Measurements from ENCODE around the gene IRX4.

The IRX4 gene

DNA sequence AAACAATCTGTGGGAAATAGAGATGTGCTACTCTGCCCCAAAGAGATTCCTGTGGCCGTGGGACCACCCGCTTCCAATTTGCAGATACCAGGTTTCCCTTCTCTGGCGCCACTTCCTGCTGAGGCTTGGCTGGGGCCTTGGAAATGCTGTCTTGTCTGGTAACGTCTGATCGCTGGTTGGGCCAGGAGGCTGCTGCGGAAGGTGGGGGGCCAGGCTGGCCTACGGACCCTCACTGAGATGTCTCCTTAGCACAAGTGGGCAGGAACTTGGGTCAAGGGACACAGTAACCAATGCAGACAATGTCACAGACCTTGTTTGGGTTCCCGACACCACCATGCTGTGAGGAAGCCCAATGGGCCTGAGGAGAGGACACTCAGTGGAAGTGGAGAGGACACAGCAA, 31.7 kb upstream of the IRX4 start:
- in situ Hi-C loops (cut with MboI; ENCODE audit: low sequenced_read_pairs): no loop called here

DNA sequence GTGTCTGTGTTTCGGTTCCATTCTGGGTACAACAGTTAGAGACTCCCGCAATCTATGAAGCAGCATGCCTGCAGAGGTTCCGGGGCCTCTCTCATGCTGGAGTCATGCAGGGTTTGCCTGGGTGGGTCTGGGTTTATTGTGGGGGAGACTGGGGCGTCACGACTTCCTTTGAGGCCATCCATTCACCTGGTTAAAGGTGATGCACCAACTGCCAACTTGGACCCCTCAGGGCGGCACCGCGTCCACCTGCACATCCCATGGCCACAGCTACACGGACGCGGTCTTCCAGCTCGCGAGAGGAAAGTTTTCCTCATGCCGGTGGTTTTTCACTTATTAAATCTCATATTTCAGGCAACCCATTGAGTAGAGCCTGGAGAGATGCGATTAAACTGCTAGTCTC, 30.9 kb upstream of the IRX4 start:
- in situ Hi-C loops (cut with MboI; ENCODE audit: low sequenced_read_pairs): no loop called here

DNA sequence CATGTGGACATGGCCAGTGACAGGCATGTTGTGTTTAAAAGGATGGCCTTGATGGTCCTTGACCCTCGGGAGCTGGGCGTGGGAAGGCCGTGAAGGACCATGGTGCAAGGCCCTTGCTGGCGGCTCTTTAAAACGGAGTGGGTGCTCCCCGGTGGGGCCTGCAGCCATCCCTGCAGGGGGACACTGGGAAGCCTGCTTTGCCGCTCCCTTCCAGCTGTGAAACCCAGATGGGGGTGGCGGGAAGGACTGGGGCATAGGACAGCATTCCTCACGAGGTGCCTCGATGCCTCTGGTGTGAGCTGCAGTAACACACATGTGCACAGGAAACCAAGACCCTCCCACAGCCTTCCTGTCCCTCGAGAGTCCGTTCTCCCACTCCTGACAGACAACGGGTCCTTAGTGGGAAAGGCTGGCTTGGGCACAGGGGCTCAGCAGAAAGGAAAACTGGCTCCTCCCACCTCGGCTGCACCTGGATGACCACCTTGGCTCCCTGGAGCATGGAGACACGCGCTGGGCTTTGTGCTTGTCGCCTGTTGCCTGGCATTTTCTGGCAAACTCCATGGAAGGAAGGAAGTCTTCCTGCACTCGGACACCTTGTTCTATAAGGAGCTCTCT, 30.3 kb upstream of the IRX4 start:
- in situ Hi-C loops (cut with MboI; ENCODE audit: low sequenced_read_pairs): no loop called here

DNA sequence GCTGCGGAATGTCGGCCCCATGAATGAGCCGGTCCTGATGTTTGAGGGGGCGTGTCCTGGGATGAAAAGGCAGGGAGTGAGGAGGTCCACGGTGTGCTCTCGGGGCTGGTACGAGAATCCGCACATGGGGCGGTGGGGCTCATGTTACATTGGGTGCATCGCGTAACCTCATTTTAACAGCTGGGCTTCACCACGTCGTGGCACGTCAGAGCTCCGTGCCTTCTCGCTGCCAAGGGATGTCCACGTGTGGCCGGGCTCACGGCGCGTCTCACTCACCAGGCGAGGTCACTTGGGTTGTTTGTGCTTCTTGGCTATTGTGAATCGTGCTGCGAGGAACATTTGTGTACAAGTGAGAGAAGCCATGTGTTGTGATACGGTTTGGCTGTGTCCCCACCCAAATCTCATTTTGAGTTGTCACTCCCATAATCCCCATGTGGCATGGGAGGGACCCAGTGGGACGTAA, 29.1 kb upstream of the IRX4 start:
- in situ Hi-C loops (cut with MboI; ENCODE audit: low sequenced_read_pairs): no loop called here

DNA sequence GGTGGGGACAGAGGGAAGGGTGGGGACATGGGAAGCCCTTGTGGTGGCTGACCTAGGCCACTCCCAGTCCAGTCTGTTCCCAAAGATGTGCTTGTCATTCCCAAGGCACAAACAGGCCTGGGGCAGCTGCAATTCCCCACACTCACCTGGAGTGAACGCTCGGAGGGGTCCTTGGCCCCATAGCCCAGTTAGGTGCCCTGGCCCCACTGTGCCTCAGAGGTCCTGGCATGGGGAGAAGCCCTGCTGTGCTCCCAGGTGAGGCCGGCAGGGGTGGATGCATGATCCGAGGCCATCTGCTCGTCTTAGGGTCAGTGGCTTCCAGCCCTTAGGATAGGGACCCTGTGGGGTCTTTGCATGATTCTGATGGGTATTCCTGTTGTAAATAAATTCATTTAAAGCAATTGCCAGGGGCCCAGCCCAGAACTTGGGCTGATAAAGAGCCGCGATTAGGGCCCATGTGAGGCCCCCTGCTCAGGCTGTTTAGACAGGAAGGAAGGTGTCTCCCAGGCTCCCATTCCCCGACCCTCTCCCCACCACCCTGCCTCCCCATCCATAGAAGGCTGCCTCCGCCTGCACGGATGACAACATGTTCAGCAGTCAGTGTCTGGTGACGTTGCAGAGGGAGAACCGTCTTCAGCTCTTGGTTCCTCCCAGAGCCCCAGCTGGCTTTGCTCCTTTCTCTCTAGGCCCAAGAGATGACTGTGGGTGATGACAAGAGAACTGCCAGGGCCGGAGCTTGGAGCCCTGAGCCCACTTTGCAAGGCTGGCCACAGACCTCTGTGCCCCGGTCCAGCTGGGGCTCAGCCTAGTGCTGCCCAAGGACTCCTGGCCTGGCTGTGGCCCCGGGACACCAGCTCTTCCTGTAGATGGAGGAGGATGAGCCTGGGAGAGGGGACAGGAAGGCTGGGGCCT, 28.4 kb upstream of the IRX4 start:
- in situ Hi-C loops (cut with MboI; ENCODE audit: low sequenced_read_pairs): no loop called here

DNA sequence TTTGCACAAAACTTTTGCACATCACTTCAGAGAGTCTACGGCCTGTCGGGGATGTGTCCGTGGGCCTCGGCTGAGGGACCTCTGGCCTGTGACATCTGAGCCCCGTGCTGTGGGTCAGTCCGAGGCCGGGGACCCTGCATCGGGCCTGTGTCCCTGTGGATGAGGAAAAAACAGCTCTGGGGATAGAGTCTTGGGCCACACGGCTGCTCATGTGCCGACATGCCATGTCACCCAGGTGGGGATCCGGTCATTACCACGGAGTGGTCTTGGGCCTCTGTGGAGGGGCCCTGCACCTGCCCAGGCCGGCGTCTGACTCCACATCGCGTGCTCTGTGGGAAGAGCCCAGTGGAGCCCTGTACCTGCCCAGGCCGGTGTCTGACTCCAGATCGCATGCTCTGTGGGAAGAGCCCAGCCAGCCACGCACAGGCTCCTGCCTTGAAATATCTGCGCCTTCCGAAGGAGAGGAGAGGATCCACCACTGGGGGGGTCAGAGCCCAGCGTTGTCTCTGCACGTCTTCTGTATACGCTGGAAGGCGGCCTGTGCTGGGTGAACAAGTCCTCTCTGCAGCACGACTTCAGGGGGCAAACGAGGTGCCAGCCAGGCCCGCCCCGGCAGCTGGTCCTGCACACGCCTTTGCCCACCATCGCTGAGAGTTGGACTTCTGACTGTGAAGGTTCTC, 27.5 kb upstream of the IRX4 start:
- in situ Hi-C loops (cut with MboI; ENCODE audit: low sequenced_read_pairs): no loop called here

DNA sequence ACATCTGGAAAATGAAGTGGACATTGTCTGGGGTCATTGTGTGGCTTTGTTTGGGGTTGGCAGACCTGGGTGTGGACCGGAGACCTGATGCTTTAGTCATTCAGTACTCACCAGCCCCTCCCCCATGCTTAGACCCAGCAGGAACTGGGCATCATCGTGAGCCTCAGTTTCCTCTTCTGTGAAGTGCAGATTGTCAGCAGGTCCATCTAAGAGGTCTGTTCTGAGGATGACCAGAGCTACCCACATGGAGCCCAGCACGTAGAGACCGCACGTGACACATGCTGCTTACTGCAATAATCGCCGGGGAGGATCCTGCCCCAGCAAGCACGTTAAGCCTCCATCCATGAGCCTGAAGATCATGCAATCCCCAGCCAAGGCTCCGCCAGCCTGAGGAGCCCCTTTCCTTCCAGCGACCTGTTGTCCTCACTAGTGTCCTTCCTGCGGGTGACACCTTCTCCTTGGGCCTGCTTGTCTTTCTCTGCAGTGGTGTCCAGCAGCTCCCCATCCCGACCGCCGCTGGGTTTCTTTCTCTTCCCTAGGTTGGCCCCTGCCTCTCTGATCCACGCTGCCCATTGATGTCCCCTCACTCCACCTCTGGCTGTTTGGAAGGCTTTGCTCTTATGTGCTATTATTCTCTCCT, 26.7 kb upstream of the IRX4 start:
- in situ Hi-C loops (cut with MboI; ENCODE audit: low sequenced_read_pairs): no loop called here

DNA sequence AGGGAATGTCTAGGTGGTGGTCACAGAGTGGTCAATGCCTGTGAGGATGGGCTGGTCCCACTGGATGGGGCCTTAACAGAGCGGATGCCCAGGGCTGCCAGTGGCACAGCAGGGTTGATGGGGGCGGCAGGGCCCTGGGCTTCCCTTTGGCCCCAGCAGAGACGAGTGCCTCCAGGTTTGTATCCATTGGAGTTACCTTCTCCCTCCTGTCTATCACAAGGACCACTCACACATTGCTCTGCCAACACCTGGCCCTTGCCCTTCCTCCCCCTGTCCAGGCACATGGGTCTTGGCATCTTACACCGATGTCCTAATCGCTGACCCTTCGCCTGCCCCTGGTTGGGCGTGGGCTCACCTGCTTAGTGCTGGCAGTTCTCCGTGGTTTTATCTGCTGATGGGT, 26.2 kb upstream of the IRX4 start:
- in situ Hi-C loops (cut with MboI; ENCODE audit: low sequenced_read_pairs): no loop called here

DNA sequence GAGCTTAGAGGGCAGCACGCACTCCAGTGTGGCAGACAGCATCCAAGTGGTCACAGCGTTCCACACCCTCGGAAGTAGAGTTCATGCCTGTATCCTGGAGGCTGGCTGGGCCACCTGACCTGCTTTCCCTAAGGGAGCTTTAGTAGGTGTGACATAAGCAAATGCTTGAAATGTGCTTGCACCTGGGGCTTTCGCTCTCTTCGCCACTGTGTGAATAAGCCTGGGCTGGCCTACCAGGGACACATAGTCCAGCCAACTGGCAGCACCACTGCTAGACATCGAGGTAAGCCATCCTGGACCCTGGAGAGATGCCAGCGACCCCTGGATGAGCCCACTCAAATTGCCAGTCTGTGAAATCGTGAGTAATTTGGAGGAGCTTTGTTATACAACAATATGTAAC, 24.9 kb upstream of the IRX4 start:
- in situ Hi-C loops (cut with MboI; ENCODE audit: low sequenced_read_pairs): no loop called here

DNA sequence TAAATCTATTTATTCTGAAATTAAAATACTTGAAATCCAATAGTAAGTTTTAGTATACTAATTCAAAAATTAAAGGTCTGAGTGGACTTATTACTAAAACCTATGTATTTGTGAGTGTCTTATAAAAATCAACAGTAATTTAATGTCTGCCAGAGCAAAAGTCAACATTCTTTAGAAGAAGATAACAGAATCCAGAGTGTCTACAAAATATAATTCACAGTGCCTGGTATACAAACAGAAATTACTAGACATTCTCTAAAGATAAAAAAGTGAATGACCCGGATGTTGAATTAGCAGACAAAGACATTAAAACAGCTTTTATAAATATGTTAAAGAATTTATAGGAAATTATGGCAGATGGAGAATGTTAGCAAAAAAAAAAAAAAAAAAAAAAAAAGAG, 22.4 kb upstream of the IRX4 start:
- in situ Hi-C loops (cut with MboI; ENCODE audit: low sequenced_read_pairs): no loop called here

DNA sequence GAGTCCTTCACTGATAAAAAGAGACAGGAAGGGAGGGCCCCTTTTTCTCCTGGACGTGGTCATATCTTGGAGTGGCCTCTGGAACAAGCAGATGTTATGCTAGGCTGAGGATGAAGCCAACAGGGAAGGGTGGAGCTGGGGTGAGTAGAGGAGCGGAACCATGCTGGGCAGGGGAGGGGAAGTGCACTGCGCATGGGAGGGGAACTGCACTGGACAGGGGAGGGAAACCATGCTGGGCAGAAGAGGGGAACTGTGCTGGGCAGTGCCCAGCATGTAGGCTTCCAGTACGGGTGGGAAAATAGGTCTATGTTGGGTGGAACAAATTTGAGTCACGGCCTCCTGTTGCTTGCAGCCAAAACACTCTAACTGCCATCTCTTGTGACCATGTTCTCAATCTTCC, 19.3 kb upstream of the IRX4 start:
- in situ Hi-C loops (cut with MboI; ENCODE audit: low sequenced_read_pairs): no loop called here

DNA sequence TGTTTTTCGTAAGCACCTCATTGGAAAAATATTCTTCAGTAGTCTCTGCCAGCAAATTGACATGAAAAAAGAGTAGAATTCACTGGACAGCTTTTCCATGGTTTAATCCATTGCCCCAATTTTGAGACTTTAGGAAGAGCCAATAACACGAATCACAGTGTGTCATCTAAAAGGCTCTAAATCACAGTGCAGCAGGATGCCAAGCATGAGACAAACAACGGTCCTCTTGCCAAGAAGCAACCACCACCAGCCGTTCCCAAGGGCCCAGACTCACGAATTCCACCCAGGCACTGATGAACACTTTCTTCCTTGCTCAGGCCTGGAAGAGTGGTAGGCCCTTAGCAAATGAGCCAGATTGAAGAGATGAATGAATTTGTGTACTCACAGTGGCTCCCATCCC, 18.3 kb upstream of the IRX4 start:
- in situ Hi-C loops (cut with MboI; ENCODE audit: low sequenced_read_pairs): no loop called here

DNA sequence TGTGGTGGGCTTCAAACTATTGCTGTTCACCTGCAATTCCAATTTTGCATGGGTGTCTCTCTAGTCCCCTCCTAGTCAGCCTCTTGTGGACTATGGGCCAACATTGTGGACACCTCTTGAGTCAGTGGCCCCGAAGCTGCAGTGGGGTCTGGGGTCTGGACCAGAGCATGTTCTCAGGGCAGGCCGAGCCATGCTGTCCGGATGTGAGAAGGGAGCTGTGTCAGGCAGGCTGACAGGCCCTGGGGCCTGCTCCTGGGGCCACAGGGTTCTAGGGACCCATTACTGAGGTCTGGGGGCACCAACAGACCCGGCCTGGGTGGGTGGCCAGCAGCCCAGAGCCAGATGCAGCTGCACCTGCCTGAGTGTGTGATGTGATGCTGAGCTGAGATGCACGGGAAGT, 16.5 kb upstream of the IRX4 start:
- in situ Hi-C loops (cut with MboI; ENCODE audit: low sequenced_read_pairs): no loop called here

DNA sequence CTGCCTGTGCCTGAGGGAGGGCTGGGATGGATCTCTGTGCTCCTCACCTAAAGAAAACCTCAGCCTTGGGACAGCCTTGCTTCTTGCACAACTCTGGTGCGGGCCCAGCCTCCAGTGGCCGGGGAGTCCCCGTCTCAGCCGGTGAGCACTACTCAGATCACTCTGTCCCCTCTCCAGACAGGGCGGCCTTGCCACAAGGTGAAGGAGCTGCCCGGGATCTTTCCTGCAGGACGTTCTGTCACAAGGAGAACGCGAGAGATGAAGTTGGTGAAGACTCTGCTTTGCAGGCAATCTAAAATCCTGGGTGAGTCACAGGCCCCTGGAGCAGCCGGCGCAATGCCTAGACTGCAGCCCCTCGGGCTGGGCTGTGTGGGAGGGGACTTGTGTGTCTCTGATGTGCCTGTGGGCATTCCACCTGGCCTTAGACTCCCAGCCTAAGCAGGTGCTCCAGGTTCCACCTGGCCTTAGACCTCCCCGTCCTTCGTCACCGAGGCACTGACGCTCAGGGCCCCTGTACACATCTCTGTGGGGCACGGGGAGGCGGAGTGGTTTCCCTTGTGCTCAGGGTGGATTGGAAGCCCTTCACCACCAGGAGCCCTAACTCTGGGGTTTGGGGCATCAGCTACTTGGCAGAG, 15.2 kb upstream of the IRX4 start:
- in situ Hi-C loops (cut with MboI; ENCODE audit: low sequenced_read_pairs): no loop called here

DNA sequence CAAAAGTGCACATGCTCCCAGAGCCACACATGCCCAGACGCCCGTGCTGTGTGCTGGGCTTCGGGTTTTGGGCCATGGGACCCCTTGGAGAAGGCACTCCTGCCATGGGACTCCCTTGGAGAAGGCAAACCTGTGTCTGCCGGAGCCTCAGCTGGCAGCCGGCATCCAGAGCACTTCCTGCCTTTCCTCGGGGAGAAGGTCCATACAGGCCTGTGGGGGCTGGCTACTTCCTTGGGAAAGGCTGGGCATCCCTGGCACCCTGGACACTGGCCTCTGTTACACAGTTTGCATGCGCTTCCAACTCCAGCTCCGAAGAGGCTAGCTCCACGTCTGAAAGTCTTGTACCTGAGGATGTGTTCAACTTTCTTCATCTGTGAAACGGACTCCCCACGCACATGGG, 14.7 kb upstream of the IRX4 start:
- in situ Hi-C loops (cut with MboI; ENCODE audit: low sequenced_read_pairs): no loop called here

DNA sequence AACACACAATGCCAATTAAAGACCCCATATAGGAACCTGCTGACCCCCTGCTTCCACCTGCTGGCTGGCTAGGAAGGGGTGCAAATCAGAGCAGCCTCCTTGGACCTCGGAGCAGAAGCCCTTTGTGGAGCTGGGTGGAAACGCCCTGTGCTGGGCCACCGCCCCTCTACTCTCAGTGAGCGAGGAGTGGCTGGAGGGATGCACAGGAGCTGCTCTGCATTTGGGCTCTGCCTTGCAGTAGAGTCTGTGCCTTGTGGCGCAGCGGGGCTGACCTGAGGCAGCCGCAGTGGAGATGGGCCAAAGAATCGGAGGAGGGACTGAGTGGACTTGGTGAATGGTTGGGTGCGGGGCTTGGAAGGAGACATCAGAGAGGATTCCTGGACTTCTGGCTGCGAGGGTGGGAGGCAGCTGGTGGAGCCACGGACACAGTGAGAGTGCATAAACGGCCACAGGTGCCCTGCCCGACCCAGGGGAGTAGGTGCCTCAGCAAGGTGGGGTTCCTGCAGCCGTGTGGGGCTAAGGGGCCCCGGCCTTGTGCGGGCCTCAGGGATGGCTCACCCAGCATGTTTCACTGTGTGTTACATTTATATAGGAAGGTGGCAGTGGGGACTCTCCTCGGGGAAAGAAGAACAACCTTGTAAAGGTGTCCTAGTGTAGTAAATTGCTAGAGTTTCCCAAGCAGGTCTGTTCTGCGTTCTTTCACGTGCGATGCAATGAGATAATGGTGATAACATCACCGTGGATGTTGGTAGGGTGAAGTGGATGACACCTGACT, 14.1 kb upstream of the IRX4 start:
- in situ Hi-C loops (cut with MboI; ENCODE audit: low sequenced_read_pairs): no loop called here

DNA sequence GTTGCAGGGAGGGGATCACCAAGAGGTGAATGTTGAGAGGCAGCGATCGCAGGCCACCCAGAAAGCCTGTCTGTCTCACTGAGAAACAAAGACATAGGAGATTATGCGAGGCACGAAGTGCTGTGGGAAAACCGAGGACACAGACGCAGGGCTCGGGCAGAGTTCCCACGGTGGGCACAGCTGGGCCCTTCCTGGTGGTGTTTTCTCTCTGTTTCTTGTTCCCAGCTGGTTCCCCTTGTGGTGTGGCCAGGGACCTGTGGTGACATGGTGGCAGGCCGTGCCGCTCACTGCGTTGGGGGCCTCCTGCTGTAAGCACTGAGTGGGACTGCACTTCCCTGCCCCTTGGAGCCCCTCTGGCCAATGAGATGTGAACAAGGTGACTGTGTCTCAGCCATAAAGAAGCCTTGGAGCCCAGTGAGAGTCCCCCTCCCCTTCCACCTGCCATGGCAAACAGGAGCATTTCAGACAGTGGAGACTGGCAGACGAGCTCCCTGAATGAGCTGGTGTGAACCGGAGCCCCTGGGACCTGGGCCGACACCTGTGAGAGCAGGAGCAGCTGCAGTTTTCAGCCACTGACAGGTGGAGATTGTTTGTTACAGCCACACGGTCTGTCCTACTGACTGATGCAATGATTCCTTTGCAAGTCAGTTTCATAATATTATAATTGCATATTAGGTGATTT, 13.2 kb upstream of the IRX4 start:
- in situ Hi-C loops (cut with MboI; ENCODE audit: low sequenced_read_pairs): no loop called here

DNA sequence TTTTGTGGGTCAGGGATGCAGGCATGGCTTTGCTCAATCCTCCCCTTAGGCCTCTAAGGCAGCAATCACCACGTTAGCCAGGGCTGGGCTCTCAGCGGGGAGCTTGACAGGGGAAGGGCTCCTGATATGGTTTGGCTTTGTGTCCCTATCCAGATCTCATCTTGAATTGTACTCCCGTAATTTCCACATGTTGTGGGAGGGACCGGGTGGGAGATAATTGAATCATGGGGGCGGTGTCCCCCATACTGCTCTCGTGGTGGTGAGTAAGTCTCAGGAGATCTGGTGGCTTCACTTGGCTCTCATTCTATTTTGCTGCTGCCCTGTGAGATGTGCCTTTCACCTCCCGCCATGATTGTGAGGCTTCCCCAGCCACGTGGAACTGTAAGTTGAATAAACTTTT, 11.5 kb upstream of the IRX4 start:
- in situ Hi-C loops (cut with MboI; ENCODE audit: low sequenced_read_pairs): no loop called here

DNA sequence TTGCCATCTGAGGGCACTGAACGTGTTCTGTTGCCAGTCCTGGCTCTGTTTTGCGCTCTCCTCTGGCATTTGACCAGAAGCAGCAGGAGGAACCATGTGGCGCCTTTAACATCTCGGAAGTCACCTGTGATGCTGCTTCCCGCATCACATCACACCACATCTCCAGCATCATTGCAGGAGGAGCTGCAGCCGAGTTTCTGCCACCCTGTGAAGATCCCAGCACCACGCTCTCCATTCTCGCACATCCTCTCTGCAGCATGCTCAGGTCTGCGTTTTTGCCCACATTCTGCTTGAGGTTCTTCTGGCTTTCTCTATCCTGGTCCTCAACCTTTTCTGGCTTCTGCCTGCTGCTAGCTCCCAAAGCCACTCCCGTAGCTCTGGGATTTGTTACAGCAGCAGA, 11.0 kb upstream of the IRX4 start:
- in situ Hi-C loops (cut with MboI; ENCODE audit: low sequenced_read_pairs): no loop called here

All from HL-60/S4 (cell line).